Uterus (tissue), 4 donors: ENCODE measurements around the gene DPM1. TPM values are rescaled to one million over a fixed set of nuclear protein-coding genes. Genes with fewer than 3 reads are reported as not detected.

Source experiments
- DNase-seq, 2 donors: peaks; one replicate each; pipeline ENCODE4 v3.0.0-alpha.2; 2019 to 2020
- H3K27ac ChIP-seq, 2 donors: fragments of 200-600 bp; sonication (generic); 1 replicate in 1 of 2; 2 replicates in 1 of 2; pipeline ENCODE4 v1.5.1; 2016 to 2018
- H3K27me3 ChIP-seq, 2 donors: fragments of 200-600 bp; sonication (generic); one replicate each; pipeline ENCODE4 v1.5.1; 2018 to 2019; ENCODE audit warnings: control low read depth in 1 of 2
- H3K36me3 ChIP-seq, 2 donors: fragments of 200-600 bp; sonication (generic); one replicate each; pipeline ENCODE4 v1.5.1; 2019; ENCODE audit warnings: control low read depth in 1 of 2
- H3K4me1 ChIP-seq, 2 donors: fragments of 200-600 bp; sonication (generic); one replicate each; pipeline ENCODE4 v1.5.1; 2018 to 2019; ENCODE audit warnings: control low read depth in 1 of 2
- H3K4me3 ChIP-seq, 2 donors: fragments of 200-600 bp; sonication (generic); 1 replicate in 1 of 2; 2 replicates in 1 of 2; pipeline ENCODE4 v1.5.1; 2018 to 2019; ENCODE audit warnings: mild to moderate bottlenecking in 1 of 2
- H3K9me3 ChIP-seq, 2 donors: fragments of 200-600 bp; sonication (generic); one replicate each; pipeline ENCODE4 v1.5.1; 2019; ENCODE audit warnings: control low read depth in 1 of 2
- CTCF ChIP-seq, 4 experiments: fragments of 200-600 bp in 2 of 4; fragments of 450-650 bp in 2 of 4; sonication (generic) in 2 of 4; IDR thresholded peaks; one replicate each; pipeline ENCODE4 v1.5.1; 2016 to 2019; ENCODE audit warnings: antibody characterized with exemption in 4 of 4, mild to moderate bottlenecking in 2 of 4, moderate library complexity in 1 of 4
- POLR2A ChIP-seq, 2 donors: fragments of 450-650 bp; IDR thresholded peaks; one replicate each; pipeline ENCODE4 v1.6.1; 2016; ENCODE audit warnings: antibody characterized with exemption in 2 of 2, mild to moderate bottlenecking in 1 of 2, moderate library complexity in 1 of 2
- intact Hi-C: fragments of 100-400 bp; cut with DNase I; formaldehyde crosslinking; loops from one replicate; pipeline ENCODE4 v1.15.1; 2023; ENCODE audit warnings: low total_unique reads
- total RNA-seq, 4 donors: library from RNA; depleted of rRNA in 3 of 4; stranded (reverse); fragments of >200 nt in 3 of 4; gene quantifications; one replicate each; pipeline versions ENCODE4 v1.1.0 to v1.2.4, GENCODE V29; 2014 to 2023
- donor health status: DM: yes; HTN: yes; CAD: no.

DPM1 gene
- total RNA-seq = 100 to 1,000 TPM in 1 of 4 donors, 10 to 100 TPM in 3; 40.4 to 128 (median 64.2) TPM

- Histone ChIP-seq H3K4me1 (peaks cover 0 to 13% of the 10 kb centered on the region in 2 donors), H3K27ac (peak within 1 kb of the TSS; percentile 88 to 93), H3K27me3 (no peaks in the 10 kb centered on the region), H3K36me3 (no peaks in the 10 kb centered on the region), H3K4me3 (peak within 1 kb of the TSS; percentile 89 to 97), H3K9me3 (no peaks in the 10 kb centered on the region)
- TF ChIP-seq POLR2A (IDR thresholded peaks at IDR 0.05) (peak in 1 of 2 donors; percentile 77), CTCF (IDR thresholded peaks at IDR 0.05) (peak in 1 of 4 experiments; percentile 12)
- intact Hi-C loops = no loop called here
- peak; percentile 87 to 89 for DNase-seq
Observed at GRCh38 chr20:50957798-50958614, at the start of gene DPM1. Gene DPM1, minus strand, starts transcription at chr20:50958532. Its CDS starts 9 bp downstream, at chr20:50958523.

GRCh38 chr20:51005214-51005613 is 46.9 kb upstream of the DPM1 start:
- TF ChIP-seq POLR2A (IDR thresholded peaks at IDR 0.05) (no peak), CTCF (IDR thresholded peaks at IDR 0.05) (no peak)
- H3K27me3 ChIP-seq = no peaks in the 10 kb centered on the region
- no peaks in the 10 kb centered on the region for H3K4me1 ChIP-seq
- H3K9me3 ChIP-seq = no peaks in the 10 kb centered on the region
- no peak overlapping the region for H3K4me3 ChIP-seq
- H3K36me3 ChIP-seq = no peaks in the 10 kb centered on the region
- intact Hi-C loops = no loop called here
- no peak overlapping the region for H3K27ac ChIP-seq
- no peak for DNase-seq

GRCh38 chr20:51004781-51005180 is 46.4 kb upstream of the DPM1 start:
- TF ChIP-seq CTCF (IDR thresholded peaks at IDR 0.05) (no peak), POLR2A (IDR thresholded peaks at IDR 0.05) (no peak)
- no peaks in the 10 kb centered on the region for H3K4me1 ChIP-seq
- H3K9me3 ChIP-seq = no peaks in the 10 kb centered on the region
- no peaks in the 10 kb centered on the region for H3K27me3 ChIP-seq
- no peak overlapping the region for H3K27ac ChIP-seq
- no peak for DNase-seq
- H3K36me3 ChIP-seq = no peaks in the 10 kb centered on the region
- intact Hi-C loops = no loop called here
- H3K4me3 ChIP-seq = no peak overlapping the region

- no peak overlapping the region for H3K4me3 ChIP-seq
- H3K27me3 ChIP-seq = no peaks in the 10 kb centered on the region
- no peaks in the 10 kb centered on the region for H3K4me1 ChIP-seq
- no peak overlapping the region for H3K27ac ChIP-seq
- TF ChIP-seq CTCF (IDR thresholded peaks at IDR 0.05) = no peak
- TF ChIP-seq POLR2A (IDR thresholded peaks at IDR 0.05) = no peak
- intact Hi-C loops = no loop called here
- DNase-seq = no peak
- no peaks in the 10 kb centered on the region for H3K36me3 ChIP-seq
- no peaks in the 10 kb centered on the region for H3K9me3 ChIP-seq
Observed at GRCh38 chr20:51004305-51004727, 46.0 kb upstream of the DPM1 start.

GRCh38 chr20:51003753-51004152 is 45.4 kb upstream of the DPM1 start:
- intact Hi-C loops = no loop called here
- DNase-seq = no peak
- no peaks in the 10 kb centered on the region for H3K9me3 ChIP-seq
- no peaks in the 10 kb centered on the region for H3K27me3 ChIP-seq
- no peaks in the 10 kb centered on the region for H3K4me1 ChIP-seq
- no peak overlapping the region for H3K4me3 ChIP-seq
- no peak for TF ChIP-seq POLR2A (IDR thresholded peaks at IDR 0.05)
- TF ChIP-seq CTCF (IDR thresholded peaks at IDR 0.05) = no peak
- H3K27ac ChIP-seq = no peak overlapping the region
- no peaks in the 10 kb centered on the region for H3K36me3 ChIP-seq
